ENCODE measurements around the gene CDC42BPA. TPM values are rescaled to one million over a fixed set of nuclear protein-coding genes. Genes with fewer than 3 reads are reported as not detected.

Gene CDC42BPA
- total and polyA plus RNA-seq, 3 donors from 2014 or later = 39.9 to 109 (median 105) TPM

DNA sequence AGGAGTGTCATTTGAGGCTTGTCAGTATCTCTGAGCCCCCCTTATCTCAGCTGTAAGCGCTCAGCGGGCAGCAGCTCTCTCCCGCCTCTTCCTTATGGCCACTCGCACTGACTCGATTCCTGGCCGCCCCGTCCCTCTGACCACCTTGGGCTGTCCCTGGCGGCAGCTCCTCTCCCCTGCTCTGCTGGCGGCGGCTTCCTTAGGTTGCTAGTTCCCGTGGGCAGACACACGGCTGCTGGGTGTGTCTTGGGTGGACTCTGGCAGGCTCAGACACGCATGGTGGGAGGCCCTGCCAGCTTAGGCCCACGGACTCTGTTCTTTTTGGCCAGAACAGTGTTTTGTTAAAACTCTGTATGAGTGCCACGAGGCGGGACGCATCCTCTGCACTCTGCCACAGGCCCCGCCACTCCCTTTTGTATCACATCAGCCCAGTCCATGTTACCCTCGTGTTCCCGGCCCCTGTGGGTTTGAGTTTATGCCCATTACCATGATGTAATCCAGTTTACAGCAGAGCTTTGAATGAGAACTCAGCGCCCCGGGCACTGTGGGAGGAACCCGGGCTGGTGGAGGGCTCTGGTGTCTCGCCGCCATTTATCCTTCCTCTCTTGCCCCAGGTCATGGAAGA, 332.3 kb downstream of the CDC42BPA start:
- peak; percentile 13 for DNase-seq

DNA sequence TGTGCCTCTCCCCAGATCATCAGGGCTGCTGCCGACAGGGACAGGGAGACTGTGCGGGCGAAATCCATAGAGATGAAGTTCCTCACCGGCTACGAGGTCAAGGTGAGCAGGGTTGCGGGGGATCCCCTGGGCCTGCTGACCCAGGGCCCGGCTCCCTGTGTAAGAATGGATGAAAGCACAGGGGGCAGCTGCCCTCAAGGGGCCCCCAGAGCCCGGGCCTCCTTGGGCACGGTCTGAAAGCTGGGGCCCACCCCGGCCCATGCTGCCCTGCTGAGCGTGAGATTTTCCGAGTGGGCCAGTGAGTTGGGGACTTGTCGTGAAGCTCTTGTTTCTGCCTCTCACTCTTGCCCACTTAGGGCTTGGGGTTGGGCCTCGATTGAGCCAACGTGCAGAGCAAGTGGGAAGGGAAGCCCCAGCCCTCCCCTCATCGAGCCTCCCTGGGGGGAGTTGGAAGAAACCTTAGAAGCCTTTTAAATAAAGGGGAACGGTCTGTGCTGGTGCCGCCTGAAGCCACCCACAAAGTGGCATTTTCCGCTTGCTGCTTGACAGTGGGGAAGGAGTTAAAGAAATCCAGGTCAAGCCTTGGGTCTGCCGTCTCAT, 333.0 kb downstream of the CDC42BPA start:
- intact Hi-C loops (cut with DNase I; ENCODE audit: low total_unique reads) = no loop called here
- peak; percentile 12 for DNase-seq
- no peak overlapping the region for H3K27ac ChIP-seq
- TF ChIP-seq, protein P1, sequence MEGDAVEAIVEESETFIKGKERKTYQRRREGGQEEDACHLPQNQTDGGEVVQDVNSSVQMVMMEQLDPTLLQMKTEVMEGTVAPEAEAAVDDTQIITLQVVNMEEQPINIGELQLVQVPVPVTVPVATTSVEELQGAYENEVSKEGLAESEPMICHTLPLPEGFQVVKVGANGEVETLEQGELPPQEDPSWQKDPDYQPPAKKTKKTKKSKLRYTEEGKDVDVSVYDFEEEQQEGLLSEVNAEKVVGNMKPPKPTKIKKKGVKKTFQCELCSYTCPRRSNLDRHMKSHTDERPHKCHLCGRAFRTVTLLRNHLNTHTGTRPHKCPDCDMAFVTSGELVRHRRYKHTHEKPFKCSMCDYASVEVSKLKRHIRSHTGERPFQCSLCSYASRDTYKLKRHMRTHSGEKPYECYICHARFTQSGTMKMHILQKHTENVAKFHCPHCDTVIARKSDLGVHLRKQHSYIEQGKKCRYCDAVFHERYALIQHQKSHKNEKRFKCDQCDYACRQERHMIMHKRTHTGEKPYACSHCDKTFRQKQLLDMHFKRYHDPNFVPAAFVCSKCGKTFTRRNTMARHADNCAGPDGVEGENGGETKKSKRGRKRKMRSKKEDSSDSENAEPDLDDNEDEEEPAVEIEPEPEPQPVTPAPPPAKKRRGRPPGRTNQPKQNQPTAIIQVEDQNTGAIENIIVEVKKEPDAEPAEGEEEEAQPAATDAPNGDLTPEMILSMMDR (IDR thresholded peaks at IDR 0.05) = no peak
- TF ChIP-seq POLR2A (IDR thresholded peaks at IDR 0.05) = no peak
- H3K4me1 ChIP-seq = peaks cover 19% of the 10 kb centered on the region
- WGBS, 2 donors = 88 to 92% methylated on average over 12 to 20 of the region's 20 CpGs
- no peaks in the 10 kb centered on the region for H3K27me3 ChIP-seq
- no peak overlapping the region for H3K4me3 ChIP-seq
- H3K36me3 ChIP-seq (ENCODE audit: low read depth, missing control alignments) = no peaks in the 10 kb centered on the region
- H3K9me3 ChIP-seq = no peaks in the 10 kb centered on the region

More for the DNA sequence above, 332.3 kb downstream of the CDC42BPA start:
- Histone ChIP-seq H3K27me3 (no peaks in the 10 kb centered on the region), H3K4me3 (no peak overlapping the region), H3K36me3 (ENCODE audit: low read depth, missing control alignments) (no peaks in the 10 kb centered on the region), H3K4me1 (peaks cover 24% of the 10 kb centered on the region), H3K27ac (no peak overlapping the region), H3K9me3 (no peaks in the 10 kb centered on the region)
- 89 to 94% methylated on average over 17 to 25 of the region's 25 CpGs for WGBS, 2 donors
- intact Hi-C loops (cut with DNase I; ENCODE audit: low total_unique reads) = no loop called here
- TF ChIP-seq, protein P1 (IDR thresholded peaks at IDR 0.05) = no peak
- TF ChIP-seq POLR2A (IDR thresholded peaks at IDR 0.05) = no peak

DNA sequence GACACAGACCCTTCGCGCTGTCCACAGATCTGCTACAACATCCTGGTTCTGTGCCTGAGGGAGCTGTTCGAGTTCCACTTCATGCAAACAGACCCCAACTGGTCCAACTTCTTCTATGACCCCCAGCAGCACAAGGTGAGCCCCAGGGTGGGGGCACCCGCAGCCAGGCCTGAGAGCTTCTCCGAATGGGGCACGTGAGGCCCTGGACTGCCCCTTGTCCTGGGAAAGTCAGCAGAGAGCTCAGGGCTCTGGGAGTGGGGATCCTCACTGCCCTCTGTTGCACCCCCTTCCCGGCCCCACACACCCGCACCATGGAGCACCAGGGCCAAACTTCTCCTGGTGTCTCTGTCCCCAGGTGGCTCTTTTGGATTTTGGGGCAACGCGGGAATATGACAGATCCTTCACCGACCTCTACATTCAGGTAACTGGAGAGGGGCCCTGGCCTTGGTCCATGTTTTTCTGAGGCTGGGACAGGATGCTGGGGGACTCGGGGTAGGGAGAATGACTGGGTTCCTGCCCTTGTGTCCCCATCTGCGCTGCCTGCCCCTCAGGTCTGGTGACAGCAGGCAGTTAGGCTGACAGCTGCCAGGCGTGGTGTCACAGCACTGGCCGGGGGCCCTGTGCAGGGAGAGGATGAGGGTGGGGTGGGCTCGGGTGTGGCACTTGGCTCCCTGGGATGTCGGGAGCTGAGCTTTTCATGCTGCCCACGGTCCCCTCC, 333.6 kb downstream of the CDC42BPA start:
- Histone ChIP-seq H3K27me3 (no peaks in the 10 kb centered on the region), H3K9me3 (no peaks in the 10 kb centered on the region), H3K4me3 (no peak overlapping the region), H3K27ac (no peak overlapping the region), H3K4me1 (peaks cover 13% of the 10 kb centered on the region), H3K36me3 (ENCODE audit: low read depth, missing control alignments) (no peaks in the 10 kb centered on the region)
- WGBS, 2 donors = 82 to 83% methylated on average over 7 to 18 of the region's 18 CpGs
- intact Hi-C loops (cut with DNase I; ENCODE audit: low total_unique reads) = no loop called here
- TF ChIP-seq, protein P1 (IDR thresholded peaks at IDR 0.05) = no peak
- no peak for TF ChIP-seq POLR2A (IDR thresholded peaks at IDR 0.05)
- DNase-seq = peak; percentile 13

DNA sequence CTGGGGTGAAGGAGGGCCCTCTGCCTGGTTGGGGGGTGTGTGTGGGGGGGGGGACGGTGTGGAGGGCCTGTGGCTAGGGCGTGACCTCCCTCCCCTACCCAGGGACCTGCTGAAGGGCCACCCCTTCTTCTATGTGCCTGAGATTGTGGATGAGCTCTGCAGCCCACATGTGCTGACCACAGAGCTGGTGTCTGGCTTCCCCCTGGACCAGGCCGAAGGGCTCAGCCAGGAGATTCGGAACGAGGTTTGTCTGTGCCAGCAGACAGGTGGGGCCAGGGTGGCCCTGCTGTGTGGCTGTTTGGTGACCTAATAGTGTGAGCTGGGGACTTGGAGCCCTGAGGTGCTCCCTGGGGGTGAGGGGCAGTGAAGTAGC, 334.3 kb downstream of the CDC42BPA start:
- no peaks in the 10 kb centered on the region for H3K9me3 ChIP-seq
- 83 to 100% methylated on average over 1 to 5 of the region's 5 CpGs for WGBS, 2 donors
- DNase-seq = no peak
- TF ChIP-seq, protein P1 (IDR thresholded peaks at IDR 0.05) = no peak
- no peak for TF ChIP-seq POLR2A (IDR thresholded peaks at IDR 0.05)
- no peak overlapping the region for H3K4me3 ChIP-seq
- H3K27ac ChIP-seq = no peak overlapping the region
- H3K27me3 ChIP-seq = no peaks in the 10 kb centered on the region
- H3K36me3 ChIP-seq (ENCODE audit: low read depth, missing control alignments) = no peaks in the 10 kb centered on the region
- intact Hi-C loops (cut with DNase I; ENCODE audit: low total_unique reads) = no loop called here
- H3K4me1 ChIP-seq = peaks cover 6% of the 10 kb centered on the region

Data from testis (tissue), 3 donors.